ENCODE measurements around the gene ANKRD10.
A peak's percentile ranks its signal among the peaks of the same experiment; 100 is the strongest.

ANKRD10 gene

DNA sequence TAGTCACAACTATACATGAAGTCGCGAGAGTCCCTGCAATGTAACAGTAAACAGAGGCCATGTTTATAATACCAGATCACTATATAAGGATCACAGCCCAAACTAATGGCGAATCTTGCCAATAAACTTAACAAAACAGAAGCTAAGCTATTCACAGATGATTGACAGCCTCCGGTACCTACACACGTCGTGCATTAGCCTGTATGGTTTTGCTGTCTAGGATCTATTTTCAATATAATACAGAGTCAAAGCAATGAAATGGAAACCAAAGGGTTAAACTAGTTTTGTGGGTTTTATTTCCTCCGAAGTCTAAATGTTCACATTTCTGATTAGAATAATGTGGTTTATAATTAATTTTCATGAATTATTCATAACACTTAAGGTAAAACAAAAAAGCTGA is 10.1 kb downstream of the ANKRD10 start:
- H3K9ac ChIP-seq (ENCODE audit: low read depth, low read length) = no peak overlapping the region
- no peaks in the 10 kb centered on the region for H3K9me3 ChIP-seq (ENCODE audit: insufficient read depth, low read length, severe bottlenecking)
- H3K4me2 ChIP-seq (ENCODE audit: insufficient read depth, low read length) = no peak overlapping the region
- peaks cover under 1% of the 10 kb centered on the region; the same call in 1 of the 2 replicates for H3K4me1 ChIP-seq (ENCODE audit: insufficient read depth, low read length)
- no peaks in the 10 kb centered on the region for H3K27me3 ChIP-seq (ENCODE audit: insufficient read depth, low read length, poor library complexity)
- H3K36me3 ChIP-seq (ENCODE audit: insufficient read depth, low read length) = peaks cover 90% of the 10 kb centered on the region
- peaks cover 53% of the 10 kb centered on the region for H4K20me1 ChIP-seq (ENCODE audit: insufficient read depth, low read length)
- H3K27ac ChIP-seq (ENCODE audit: low read length) = no peak overlapping the region
- no peak for ATAC-seq (ENCODE audit: insufficient read depth, low read depth)
- peaks cover 89% of the 10 kb centered on the region for H3K79me2 ChIP-seq (ENCODE audit: insufficient read depth, low read length)
- no peak for TF ChIP-seq EZH2 (IDR thresholded peaks at IDR 0.05; ENCODE audit: borderline replicate concordance, low read depth, low read length, severe bottlenecking)
- no peak for TF ChIP-seq CTCF (IDR thresholded peaks at IDR 0.05; ENCODE audit: borderline replicate concordance, extremely low read depth, low read length, poor library complexity, severe bottlenecking)
- no peak overlapping the region for H2AFZ ChIP-seq (ENCODE audit: low read depth, low read length)
- DNase-seq = no peak
- H3K4me3 ChIP-seq (ENCODE audit: low read depth in 1 of 2, low read length in 2 of 2) = no peak overlapping the region

DNA sequence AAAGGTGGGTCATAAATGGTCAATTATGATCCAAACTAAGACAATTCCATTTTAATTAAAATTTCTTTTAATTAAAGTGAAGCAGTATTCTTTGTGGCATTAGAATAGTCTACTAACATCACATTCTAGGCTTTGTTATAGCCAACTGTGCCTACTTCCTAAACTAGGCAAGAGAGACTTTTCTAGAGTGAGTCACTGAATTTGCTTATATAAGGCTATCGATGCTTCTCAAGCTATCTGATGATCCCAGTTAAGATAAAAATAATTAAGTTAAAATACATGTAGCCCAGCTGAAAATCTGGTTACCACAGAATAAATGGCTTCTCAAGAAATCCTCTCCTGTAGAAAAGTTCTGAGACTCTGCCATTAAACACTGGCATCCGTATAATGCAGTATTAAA is 12.5 kb downstream of the ANKRD10 start:
- Histone ChIP-seq H3K4me1 (ENCODE audit: insufficient read depth, low read length) (no peaks in the 10 kb centered on the region), H3K9ac (ENCODE audit: low read depth, low read length) (no peak overlapping the region), H3K79me2 (ENCODE audit: insufficient read depth, low read length) (peaks cover 72% of the 10 kb centered on the region), H3K9me3 (ENCODE audit: insufficient read depth, low read length, severe bottlenecking) (no peaks in the 10 kb centered on the region), H3K27ac (ENCODE audit: low read length) (no peak overlapping the region), H3K4me3 (ENCODE audit: low read depth in 1 of 2, low read length in 2 of 2) (no peak overlapping the region), H3K36me3 (ENCODE audit: insufficient read depth, low read length) (peaks cover 84% of the 10 kb centered on the region), H3K27me3 (ENCODE audit: insufficient read depth, low read length, poor library complexity) (no peaks in the 10 kb centered on the region), H3K4me2 (ENCODE audit: insufficient read depth, low read length) (no peak overlapping the region), H4K20me1 (ENCODE audit: insufficient read depth, low read length) (peaks cover 41% of the 10 kb centered on the region), H2AFZ (ENCODE audit: low read depth, low read length) (no peak overlapping the region)
- TF ChIP-seq EZH2 (IDR thresholded peaks at IDR 0.05; ENCODE audit: borderline replicate concordance, low read depth, low read length, severe bottlenecking) = no peak
- TF ChIP-seq CTCF (IDR thresholded peaks at IDR 0.05; ENCODE audit: borderline replicate concordance, extremely low read depth, low read length, poor library complexity, severe bottlenecking) = no peak
- DNase-seq = no peak
- no peak for ATAC-seq (ENCODE audit: insufficient read depth, low read depth)

GRCh38 chr13:110897521-110897920 is 17.3 kb downstream of the ANKRD10 start:
- ATAC-seq (ENCODE audit: insufficient read depth, low read depth) (no peak), DNase-seq (no peak)
- Histone ChIP-seq H3K9ac (ENCODE audit: low read depth, low read length) (no peak overlapping the region), H3K4me1 (ENCODE audit: insufficient read depth, low read length) (no peaks in the 10 kb centered on the region), H3K4me3 (ENCODE audit: low read depth in 1 of 2, low read length in 2 of 2) (no peak overlapping the region), H3K27ac (ENCODE audit: low read length) (no peak overlapping the region), H3K36me3 (ENCODE audit: insufficient read depth, low read length) (peaks cover 84% of the 10 kb centered on the region), H3K9me3 (ENCODE audit: insufficient read depth, low read length, severe bottlenecking) (no peaks in the 10 kb centered on the region), H2AFZ (ENCODE audit: low read depth, low read length) (no peak overlapping the region), H4K20me1 (ENCODE audit: insufficient read depth, low read length) (peaks cover 30% of the 10 kb centered on the region; the same call in 1 of the 2 replicates), H3K4me2 (ENCODE audit: insufficient read depth, low read length) (no peak overlapping the region), H3K27me3 (ENCODE audit: insufficient read depth, low read length, poor library complexity) (no peaks in the 10 kb centered on the region), H3K79me2 (ENCODE audit: insufficient read depth, low read length) (peaks cover 38% of the 10 kb centered on the region; the same call in 1 of the 2 replicates)
- TF ChIP-seq EZH2 (IDR thresholded peaks at IDR 0.05; ENCODE audit: borderline replicate concordance, low read depth, low read length, severe bottlenecking) (no peak), CTCF (IDR thresholded peaks at IDR 0.05; ENCODE audit: borderline replicate concordance, extremely low read depth, low read length, poor library complexity, severe bottlenecking) (no peak)

DNA sequence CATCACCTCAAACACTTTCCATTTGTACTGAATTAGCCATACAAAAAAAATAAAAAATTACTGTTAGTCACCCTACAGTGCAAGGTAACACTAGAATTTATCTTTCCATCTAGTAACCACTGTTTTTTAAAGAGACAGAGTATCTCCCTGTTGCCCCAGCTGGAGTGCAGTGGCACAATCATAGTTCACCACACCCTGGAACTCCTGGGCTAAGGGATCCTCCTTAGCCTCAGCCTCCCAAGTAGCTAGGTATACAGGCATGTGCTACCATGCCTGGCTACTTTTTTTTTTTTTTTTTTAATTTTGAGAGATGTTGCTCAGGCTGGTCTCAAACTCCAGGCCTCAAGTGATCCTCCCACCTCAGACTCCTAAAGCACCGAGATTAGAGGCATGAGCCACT is 17.9 kb downstream of the ANKRD10 start:
- H4K20me1 ChIP-seq (ENCODE audit: insufficient read depth, low read length) = peaks cover 30% of the 10 kb centered on the region; the same call in 1 of the 2 replicates
- no peak overlapping the region for H3K9ac ChIP-seq (ENCODE audit: low read depth, low read length)

More for the DNA sequence above, 17.9 kb downstream of the ANKRD10 start:
- no peak for TF ChIP-seq CTCF (IDR thresholded peaks at IDR 0.05; ENCODE audit: borderline replicate concordance, extremely low read depth, low read length, poor library complexity, severe bottlenecking)
- TF ChIP-seq EZH2 (IDR thresholded peaks at IDR 0.05; ENCODE audit: borderline replicate concordance, low read depth, low read length, severe bottlenecking) = no peak
- DNase-seq = no peak
- no peak overlapping the region for H3K4me3 ChIP-seq (ENCODE audit: low read depth in 1 of 2, low read length in 2 of 2)
- H3K4me1 ChIP-seq (ENCODE audit: insufficient read depth, low read length) = no peaks in the 10 kb centered on the region
- H3K79me2 ChIP-seq (ENCODE audit: insufficient read depth, low read length) = peaks cover 34% of the 10 kb centered on the region; the same call in 1 of the 2 replicates
- peaks cover 85% of the 10 kb centered on the region for H3K36me3 ChIP-seq (ENCODE audit: insufficient read depth, low read length)
- no peak overlapping the region for H3K27ac ChIP-seq (ENCODE audit: low read length)
- no peak overlapping the region for H3K4me2 ChIP-seq (ENCODE audit: insufficient read depth, low read length)
- ATAC-seq (ENCODE audit: insufficient read depth, low read depth) = peak; percentile 47; the same call in 1 of the 3 replicates
- H2AFZ ChIP-seq (ENCODE audit: low read depth, low read length) = no peak overlapping the region
- no peaks in the 10 kb centered on the region for H3K9me3 ChIP-seq (ENCODE audit: insufficient read depth, low read length, severe bottlenecking)
- no peaks in the 10 kb centered on the region for H3K27me3 ChIP-seq (ENCODE audit: insufficient read depth, low read length, poor library complexity)
